ENCODE results near the gene RYR1.
"Not testable (repeated sequence)": the region's sequence is repeated elsewhere in the genome, so short reads cannot be mapped to it uniquely, and the experiment has no call there.

The RYR1 gene

DNA sequence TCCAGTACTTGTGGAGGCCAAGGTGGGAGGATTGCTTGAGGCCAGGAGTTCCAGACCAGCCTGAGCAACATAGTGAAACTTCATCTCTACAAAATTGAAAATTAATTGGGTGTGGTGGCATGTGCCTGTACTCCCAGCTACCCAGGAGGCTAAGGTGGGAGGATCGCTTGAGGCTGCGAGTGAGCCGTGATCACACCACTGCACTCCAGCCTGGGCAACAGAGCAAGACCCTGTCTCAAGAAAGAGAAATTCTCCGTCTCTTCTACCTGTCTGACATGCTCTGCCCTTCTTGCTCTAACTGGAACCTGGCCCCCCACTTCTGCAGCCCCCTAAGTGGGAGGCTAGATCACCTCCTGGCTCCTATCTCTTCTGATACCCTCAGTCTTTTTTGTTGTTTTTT, 192.9 kb downstream of the RYR1 start:
- no peak for DNase-seq

DNA sequence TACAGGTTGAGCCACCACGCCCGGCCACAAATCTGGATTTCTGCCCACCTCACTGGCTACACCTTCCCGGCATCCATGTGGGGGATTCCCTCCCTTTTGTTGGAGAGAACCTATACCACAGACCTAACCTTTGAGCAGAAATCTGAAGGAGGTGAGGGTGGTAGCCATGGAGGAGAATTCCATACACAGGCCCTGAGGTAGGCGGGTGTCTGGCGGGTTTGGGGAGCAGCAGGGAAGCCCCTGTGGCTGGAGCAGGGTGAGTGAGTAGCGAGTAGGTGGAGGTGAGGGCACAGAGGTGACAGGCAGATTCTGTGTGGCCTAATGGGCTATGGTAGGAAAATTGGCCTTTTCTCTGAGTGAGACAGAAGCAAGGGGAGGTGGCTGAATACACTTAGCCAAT, 196.1 kb downstream of the RYR1 start:
- DNase-seq: no peak

DNA sequence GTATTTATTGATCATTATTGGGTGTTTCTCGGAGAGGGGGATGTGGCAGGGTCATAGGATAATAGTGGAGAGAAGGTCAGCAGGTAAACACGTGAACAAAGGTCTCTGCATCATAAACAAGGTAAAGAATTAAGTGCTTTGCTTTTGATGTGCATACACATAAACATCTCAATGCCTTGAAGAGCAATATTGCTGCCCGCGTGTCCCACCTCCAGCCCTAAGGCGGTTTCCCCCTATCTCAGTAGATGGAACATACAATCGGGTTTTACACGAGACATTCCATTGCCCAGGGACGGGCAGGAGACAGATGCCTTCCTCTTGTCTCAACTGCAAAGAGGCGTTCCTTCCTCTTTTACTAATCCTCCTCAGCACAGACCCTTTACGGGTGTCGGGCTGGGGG, 197.8 kb downstream of the RYR1 start:
- not testable (repeated sequence) for DNase-seq

DNA sequence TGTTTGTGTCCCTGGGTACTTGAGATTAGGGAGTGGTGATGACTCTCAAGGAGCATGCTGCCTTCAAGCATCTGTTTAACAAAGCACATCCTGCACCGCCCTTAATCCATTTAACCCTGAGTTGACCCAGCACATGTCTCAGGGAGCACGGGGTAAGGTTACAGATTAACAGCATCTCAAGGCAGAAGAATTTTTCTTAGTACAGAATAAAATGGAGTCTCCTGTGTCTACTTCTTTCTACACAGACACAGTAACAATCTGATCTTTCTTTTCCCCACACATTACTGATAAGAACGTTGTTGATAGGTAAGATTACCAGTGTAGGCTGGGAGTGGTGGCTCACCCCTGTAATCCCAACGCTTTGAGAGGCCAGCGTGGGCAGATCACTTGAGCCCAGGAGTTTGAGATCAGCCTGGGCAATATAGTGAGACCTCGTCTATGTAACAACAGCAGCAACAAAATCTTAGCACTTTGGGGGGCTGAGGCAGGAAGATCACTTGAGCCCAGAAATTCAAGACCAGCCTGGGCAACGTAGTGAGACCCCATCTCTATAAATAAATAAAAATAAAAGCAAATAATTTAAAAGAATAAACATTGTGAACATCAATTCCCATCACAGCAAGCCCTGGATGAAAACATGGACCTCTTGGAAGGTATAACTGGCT, 198.5 kb downstream of the RYR1 start:
- DNase-seq: not testable (repeated sequence)

DNA sequence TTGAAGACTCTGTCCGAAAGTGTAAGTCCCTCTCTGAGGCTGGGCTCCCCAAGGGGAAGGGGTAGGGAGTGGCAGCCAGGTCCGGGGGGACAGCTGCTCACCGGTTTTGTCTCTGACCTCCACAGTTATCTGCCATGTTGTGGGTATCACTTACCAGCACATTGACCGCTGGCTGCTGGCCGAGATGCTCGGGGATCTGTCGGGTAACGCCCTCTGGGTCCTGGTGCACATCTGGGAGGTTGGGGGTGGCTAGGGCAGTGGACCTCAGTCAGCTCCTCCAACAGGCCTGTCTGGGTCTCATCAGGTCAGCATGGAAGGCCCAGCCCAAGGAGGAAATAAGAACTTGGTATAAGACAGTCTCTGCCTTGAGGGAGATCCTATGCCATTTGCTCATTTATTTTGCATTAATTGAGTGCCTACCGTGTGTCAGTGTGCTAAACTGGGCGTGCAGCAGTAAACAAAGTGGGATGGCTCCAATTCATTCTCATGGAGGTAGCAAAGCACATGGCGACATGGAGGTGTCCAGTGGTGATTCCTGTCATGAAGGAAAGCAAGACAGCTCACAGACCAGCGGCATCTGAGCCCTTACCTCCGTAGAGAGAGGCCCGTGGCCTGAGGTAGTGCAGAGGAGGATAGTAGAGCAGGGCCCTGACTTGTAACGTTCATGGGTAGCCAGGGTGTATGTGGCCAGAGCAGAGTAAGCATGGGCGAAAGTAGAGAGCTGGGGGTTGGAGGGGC, 199.2 kb downstream of the RYR1 start:
- no peak for DNase-seq

DNA sequence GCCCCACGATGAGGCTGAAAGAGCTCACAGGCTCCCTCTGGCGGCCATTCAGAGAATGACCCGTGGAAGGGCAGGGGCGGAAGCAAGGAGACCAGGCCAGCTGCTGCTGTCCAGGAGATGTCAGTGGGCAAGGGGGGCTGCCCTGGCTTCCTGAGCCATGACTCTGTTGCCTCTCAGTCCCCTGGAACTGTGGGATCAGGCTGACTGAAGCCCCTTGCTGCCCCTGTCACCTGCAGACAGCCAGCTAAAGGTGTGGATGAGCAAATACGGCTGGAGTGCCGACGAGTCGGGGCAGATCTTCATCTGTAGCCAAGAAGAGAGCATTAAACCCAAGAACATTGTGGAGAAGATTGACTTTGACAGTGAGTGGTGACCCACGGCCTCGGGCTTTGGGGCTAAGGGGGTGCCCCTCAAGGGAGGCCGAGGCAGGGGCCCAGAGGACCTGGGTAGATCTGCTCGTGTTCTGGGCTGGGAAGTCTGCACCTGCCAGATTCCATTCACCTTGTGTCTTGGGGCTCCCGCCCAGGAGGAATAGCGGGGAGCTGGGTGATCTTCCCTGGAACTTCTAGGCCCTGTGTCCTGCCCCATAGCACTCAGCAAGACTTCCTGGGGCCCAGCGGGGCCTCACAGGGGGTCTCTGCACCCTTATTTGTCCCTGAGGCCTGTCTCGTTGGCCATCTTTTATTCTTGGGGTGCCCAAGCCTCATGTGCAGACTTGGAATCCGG, 201.4 kb downstream of the RYR1 start:
- peak; percentile 83 for DNase-seq

DNA sequence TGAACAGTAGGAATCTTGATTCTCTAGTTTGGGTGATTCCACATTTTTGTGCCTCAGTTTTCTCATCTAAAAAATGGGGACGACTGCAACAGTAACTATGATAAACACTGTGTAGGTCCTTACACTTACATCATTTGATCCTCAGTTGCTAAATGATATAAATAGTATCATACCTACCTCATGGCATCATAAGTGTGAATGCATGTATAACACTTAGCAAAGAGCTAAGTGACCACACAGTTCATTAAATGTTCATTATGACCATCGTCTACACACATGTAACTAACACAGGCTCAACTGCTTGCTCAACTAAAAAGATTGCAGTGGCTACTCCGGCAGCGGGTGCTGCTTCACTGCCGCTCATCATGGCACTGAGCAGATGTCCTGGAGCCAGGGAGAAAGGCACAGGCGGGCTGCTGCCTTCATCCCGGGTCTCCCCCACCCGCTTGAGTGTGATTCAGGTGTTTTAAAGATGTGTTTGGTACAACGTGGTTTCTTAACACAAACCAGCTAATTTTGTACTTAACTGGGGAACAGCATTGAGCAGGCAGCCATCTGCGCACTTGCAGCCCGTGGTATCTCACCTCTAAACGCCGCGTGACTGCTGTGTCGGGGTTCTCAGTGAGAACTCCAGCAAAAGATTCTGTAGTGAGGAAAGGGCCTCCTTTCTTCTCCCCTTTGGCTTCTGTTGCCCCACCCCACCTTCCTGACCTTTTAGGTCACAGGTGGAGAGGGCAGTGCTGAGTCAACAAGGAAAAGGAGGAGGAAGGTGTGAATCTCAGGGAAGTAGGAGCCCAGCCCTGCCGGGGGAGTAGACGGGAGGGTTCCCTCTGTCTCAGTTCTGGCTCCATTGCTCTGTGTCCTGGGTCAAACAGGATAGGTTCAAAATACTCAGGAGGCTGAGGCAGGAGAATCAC, 202.2 kb downstream of the RYR1 start:
- no peak for DNase-seq
